GM10248 (cell line): ENCODE data around the gene TBL1XR1.

Experiments
- CTCF ChIA-PET: fragments of 300-600 bp; sonication (Branson Sonifier 250); formaldehyde crosslinking; extraction: SDS; loops from one replicate; lab custom pipeline; 2021; ENCODE audit warnings: antibody characterized with exemption; lab: Yijun Ruan, JAX
- POLR2A ChIA-PET: fragments of 350-650 bp; sonication (Branson Sonifier 250); formaldehyde crosslinking; extraction: SDS; loops from one replicate; lab custom pipeline; 2020; ENCODE audit warnings: antibody characterized with exemption; lab: Yijun Ruan, JAX
- DNase-seq: peaks from one replicate; pipeline ENCODE4 v3.0.0; 2012; ENCODE audit errors: extremely low spot score
- TF ChIP-seq, protein P1 (sequence below): IDR thresholded peaks from 2 replicates; pipeline ENCODE4 v1.5.1; 2012; ENCODE audit warnings: mild to moderate bottlenecking, low read depth; ENCODE audit errors: extremely low read depth, missing control alignments, control extremely low read depth

Gene TBL1XR1

DNA sequence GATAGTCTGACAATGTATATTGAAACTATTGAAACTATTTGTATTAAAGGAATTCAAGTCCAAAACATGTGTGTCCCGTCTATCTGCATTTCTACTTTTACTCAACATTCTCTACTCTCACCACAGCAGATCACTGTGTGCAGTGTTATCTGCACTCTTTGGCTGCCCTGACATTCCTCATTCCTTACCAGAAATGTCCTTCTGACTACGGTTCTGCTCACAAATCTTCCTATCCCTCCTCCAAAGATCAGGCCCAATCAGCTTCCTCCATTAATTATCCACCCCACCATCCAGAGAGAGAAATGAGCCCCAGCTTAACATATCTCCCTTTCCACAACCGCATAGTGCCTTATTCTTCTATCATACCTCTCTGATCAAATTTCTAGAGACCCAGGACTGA, 94.7 kb downstream of the TBL1XR1 start:
- DNase-seq = no peak
- ChIA-PET CTCF (interaction anchor here (1.5 kb wide), 1 partner anchor 12 kb away, joined by 4 read pairs; no protein-coding TSS in a partner anchor), POLR2A (no interaction called here)
- TF ChIP-seq, protein P1, sequence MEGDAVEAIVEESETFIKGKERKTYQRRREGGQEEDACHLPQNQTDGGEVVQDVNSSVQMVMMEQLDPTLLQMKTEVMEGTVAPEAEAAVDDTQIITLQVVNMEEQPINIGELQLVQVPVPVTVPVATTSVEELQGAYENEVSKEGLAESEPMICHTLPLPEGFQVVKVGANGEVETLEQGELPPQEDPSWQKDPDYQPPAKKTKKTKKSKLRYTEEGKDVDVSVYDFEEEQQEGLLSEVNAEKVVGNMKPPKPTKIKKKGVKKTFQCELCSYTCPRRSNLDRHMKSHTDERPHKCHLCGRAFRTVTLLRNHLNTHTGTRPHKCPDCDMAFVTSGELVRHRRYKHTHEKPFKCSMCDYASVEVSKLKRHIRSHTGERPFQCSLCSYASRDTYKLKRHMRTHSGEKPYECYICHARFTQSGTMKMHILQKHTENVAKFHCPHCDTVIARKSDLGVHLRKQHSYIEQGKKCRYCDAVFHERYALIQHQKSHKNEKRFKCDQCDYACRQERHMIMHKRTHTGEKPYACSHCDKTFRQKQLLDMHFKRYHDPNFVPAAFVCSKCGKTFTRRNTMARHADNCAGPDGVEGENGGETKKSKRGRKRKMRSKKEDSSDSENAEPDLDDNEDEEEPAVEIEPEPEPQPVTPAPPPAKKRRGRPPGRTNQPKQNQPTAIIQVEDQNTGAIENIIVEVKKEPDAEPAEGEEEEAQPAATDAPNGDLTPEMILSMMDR = no peak

DNA sequence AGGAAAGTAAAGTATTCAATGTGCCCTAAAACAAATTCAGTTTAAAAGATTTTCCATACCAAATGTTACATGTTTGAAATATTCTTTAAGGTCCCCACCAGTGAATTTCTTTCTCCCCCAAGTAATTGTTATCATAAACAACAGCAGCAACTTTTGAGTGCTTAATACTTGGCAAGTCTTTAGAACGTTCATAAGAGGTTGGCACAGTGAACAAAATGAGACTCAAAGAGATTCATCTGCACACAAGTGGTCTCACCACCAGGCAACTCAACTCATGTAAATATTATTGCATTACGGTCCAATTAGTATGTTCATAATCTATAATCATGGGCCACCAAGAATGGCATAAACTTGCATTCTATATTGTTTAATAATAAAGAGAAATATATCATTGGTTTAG, 98.7 kb downstream of the TBL1XR1 start:
- ChIA-PET POLR2A (no interaction called here), CTCF (no interaction called here)
- no peak for DNase-seq
- TF ChIP-seq, protein P1 = no peak

DNA sequence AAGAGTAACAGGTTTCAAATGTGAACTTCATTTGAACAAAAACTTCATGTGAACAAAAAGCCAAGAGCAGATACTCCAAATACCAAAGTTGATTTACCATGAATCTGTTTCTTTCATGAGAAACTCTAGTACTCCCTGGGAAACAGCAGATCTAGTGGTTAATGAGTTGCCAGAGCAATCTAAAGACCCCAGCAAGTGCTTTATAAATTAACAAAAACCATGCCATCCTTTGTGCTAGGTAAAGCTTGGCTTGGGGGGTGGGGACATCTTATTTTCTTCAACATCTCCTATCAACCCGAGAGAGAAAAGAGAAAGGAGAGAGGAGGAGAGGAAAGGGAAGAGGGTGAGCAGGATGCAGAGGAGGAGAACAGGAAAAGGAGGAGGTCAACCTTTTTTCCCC, 100.7 kb downstream of the TBL1XR1 start:
- DNase-seq = no peak
- TF ChIP-seq, protein P1 = no peak
- CTCF ChIA-PET = interaction anchor here (1.1 kb wide), 1 partner anchor 9 kb away, joined by 3 read pairs; no protein-coding TSS in a partner anchor
- POLR2A ChIA-PET = no interaction called here

DNA sequence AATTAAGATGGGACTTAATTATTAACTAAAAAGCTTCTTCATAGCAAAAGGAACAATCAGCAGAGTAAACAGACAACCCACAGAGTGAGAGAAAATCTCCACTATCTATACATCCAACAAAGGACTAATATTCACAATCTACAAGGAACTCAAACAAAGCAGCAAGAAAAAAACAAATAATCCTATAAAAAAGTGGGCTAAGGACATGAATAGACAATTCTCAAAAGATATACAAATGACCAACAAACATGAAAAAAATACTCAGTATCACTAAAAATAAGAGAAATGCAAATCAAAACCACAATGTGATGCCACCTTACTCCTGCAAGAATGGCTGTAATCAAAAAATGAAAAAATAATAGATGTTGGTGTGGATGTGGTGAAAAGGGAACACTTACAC, 103.3 kb downstream of the TBL1XR1 start:
- CTCF ChIA-PET = no interaction called here
- POLR2A ChIA-PET = no interaction called here
- no peak for DNase-seq
- TF ChIP-seq, protein P1 = no peak

DNA sequence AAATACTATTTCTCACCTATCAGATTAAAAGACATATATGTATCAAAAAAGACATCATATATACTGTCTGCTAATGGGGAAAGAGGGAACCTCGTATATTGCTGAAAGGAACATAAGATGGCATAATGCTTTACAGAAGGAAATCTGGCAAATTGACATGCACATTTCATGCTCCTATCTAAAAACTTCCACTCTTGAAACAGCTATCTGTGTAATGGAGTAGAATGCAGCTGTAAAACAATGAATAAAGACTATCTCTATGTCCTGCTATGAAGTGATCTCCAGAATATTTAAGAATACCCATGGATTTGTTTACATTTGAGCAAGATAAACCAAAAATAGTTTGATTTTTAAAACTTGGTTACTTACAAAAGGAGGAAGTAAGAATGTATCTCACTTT, 107.4 kb downstream of the TBL1XR1 start:
- ChIA-PET CTCF (interaction anchor here (1.2 to 1.3 kb wide), 2 partner anchors 13 to 15 kb away, joined by 4 read pairs; no protein-coding TSS in a partner anchor), POLR2A (no interaction called here)
- TF ChIP-seq, protein P1 = no peak
- DNase-seq = no peak

DNA sequence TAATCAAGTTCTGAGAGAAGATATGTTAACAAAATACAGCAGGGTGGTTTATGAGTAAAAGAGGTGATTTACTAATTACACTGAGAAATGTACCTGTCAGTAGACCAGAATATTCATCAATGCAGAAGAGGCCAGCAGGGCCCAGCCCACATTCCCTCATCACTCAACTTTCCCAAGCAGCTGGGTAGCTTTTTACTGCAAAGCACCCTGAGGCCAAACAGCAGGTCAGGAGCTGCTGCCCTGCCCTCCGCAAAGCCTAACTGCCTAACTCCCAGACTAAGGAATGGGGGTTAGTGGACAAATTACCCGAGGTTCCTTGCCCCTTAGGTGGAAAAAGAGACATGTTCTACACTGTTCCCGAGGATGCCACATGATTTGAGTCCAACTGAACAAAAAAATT, 108.2 kb downstream of the TBL1XR1 start:
- TF ChIP-seq, protein P1 = no peak
- CTCF ChIA-PET = no interaction called here
- POLR2A ChIA-PET = interaction anchor here (0.6 kb wide), 1 partner anchor 116 kb away, joined by 4 read pairs; no protein-coding TSS in a partner anchor
- DNase-seq = no peak
